Right cardiac atrium (tissue), 5 donors: ENCODE measurements around the gene DDI2. TPM values are rescaled to one million over a fixed set of nuclear protein-coding genes. Genes with fewer than 3 reads are reported as not detected.

Experiments used
- ATAC-seq, 2 donors: fragments of 200-7000 bp; cut with Tn5 transposase; one replicate each; pipeline versions ENCODE4 v1.8.0 to v1.9.1; 2020; ENCODE audit warnings: moderate library complexity in 2 of 2, mild to moderate bottlenecking in 1 of 2
- DNase-seq, 3 donors: peaks; one replicate each; pipeline ENCODE4 v3.0.0-alpha.2; 2020
- H3K27ac ChIP-seq: one replicate; pipeline ENCODE4 v1.5.1; 2013; ENCODE audit warnings: mild to moderate bottlenecking, low read length, control low read depth, moderate library complexity
- H3K27me3 ChIP-seq: one replicate; pipeline ENCODE4 v1.6.1; 2013; ENCODE audit not compliant: control insufficient read depth, insufficient read depth
- H3K4me1 ChIP-seq: one replicate; pipeline ENCODE4 v1.6.1; 2013; ENCODE audit warnings: low read length; ENCODE audit not compliant: control insufficient read depth, insufficient read depth
- H3K4me3 ChIP-seq: one replicate; pipeline ENCODE4 v1.5.1; 2013; ENCODE audit warnings: low read length, control low read depth
- H3K9me3 ChIP-seq: one replicate; pipeline ENCODE4 v1.6.1; 2013; ENCODE audit warnings: low read length; ENCODE audit not compliant: control insufficient read depth
- WGBS: extraction: QIAGEN DNeasy Blood & Tissue Kit; methylation state at CpG from one replicate; pipeline ENCODE4 v1.1.7; 2013; 5-methylcytosine and 5-hydroxymethylcytosine counted together
- intact Hi-C, 4 donors: fragments of 100-400 bp; cut with DNase I; formaldehyde crosslinking; loops; one replicate each; pipeline versions ENCODE4 v1.11.0 to v1.14.0; 2022 to 2023
- polyA plus RNA-seq: library from polyadenylated mRNA; stranded (reverse); fragments of 200-250 nt; gene quantifications from one replicate; pipeline ENCODE4 v1.2.3, GENCODE V29; 2013
- total RNA-seq, 4 donors: library from RNA; stranded (reverse); fragmentation: NEBNext Ultra II Directional; extraction: Animal tissue kit (Norgen Biotek cat#: 25700); gene quantifications; one replicate each; pipeline ENCODE4 v1.2.1, GENCODE V29; 2021
- donor health status: healthy with polysubstance abuse.
- donor health status: DM: no; HTN: yes; CAD: no.
- donor health status: DM: no; HTN: no; CAD: no.
- donor health status: DM: no; HTN: yes; CAD: no; lungs with severe emphysema.
- donor health status: DM: yes; HTN: yes; CAD: no.

Gene DDI2
- total and polyA plus RNA-seq, 5 donors: 9.8 to 27.0 (median 24.0) TPM

DNA sequence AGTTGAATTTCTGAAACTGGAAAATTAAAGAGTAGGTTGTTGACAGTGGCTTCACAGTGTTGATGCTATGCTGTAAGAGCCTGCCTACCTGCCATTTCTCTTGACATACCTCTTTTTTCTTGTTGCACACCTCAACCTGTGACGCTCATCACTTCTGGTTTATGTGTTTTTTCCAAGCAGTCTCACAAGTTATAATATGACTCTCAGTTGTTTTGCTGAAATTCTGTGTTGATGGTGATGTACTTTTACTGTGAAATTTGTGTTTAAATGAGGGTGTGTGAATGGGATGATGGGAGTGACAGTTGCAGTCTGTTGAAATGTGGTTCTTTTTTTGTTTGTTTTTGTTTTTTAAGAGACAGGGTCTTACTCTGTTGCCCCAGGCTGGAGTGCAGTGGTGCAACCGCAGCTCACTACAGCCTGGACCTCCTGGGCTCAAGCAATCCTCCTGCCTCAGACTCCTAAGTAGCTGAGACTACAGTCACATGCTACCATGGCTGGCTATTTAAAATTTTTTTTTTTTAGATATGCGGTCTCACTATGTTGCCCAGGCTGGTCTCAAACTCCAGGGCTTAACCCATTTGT lies 7.0 kb downstream of the DDI2 start:
- WGBS: 90% methylated on average over 3 of the region's 3 CpGs
- no peak for DNase-seq
- H3K27ac ChIP-seq: no peak overlapping the region
- H3K9me3 ChIP-seq: no peaks in the 10 kb centered on the region
- H3K27me3 ChIP-seq: no peaks in the 10 kb centered on the region
- no peak for ATAC-seq
- H3K4me3 ChIP-seq: no peak overlapping the region
- intact Hi-C loops: no loop called here
- H3K4me1 ChIP-seq: peaks cover 6% of the 10 kb centered on the region

DNA sequence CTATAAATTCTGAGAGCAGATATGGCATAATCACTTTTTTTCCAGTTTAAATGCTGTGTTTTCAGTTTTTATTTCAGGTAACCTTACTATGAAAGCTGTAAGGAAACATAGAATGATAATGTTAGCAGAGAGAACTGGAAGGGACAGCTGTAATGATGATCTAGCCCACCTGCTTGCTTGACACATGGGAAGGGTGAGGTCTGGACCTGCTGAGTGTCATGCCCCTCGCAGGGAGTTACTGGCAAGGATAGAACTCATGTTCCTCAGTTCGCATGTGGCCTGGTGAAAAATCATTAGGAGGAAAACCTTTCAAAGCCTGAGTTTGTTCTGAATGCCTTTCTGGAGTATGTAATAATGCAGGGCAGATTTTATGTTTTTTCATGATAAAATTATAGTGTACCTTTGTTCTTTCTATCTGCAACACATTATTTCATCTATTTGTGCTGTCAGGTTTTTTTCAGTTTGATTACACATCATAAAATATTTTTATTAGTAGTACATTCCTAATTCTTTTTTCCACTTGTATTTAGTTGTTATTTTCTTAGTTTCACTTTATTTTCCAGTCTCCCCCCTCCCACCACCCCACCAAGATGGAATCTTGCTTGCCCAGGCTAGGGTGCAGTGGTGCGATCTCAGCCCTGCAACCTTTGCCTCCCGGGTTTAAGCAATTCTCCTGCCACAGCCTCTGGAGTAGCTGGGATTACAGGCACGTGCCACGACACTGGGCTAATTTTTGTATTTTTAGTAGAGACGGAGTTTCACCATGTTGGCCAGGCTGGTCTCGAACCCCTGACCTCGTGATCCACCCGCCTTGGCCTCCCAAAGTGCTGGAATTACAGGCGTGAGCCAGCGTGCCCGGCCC lies 8.0 kb downstream of the DDI2 start:
- intact Hi-C loops: no loop called here
- H3K9me3 ChIP-seq: no peaks in the 10 kb centered on the region
- DNase-seq (no peak), ATAC-seq (no peak)
- no peak overlapping the region for H3K27ac ChIP-seq
- H3K4me1 ChIP-seq: peaks cover 6% of the 10 kb centered on the region
- H3K4me3 ChIP-seq: no peak overlapping the region
- WGBS: 73% methylated on average over 13 of the region's 13 CpGs
- H3K27me3 ChIP-seq: no peaks in the 10 kb centered on the region

DNA sequence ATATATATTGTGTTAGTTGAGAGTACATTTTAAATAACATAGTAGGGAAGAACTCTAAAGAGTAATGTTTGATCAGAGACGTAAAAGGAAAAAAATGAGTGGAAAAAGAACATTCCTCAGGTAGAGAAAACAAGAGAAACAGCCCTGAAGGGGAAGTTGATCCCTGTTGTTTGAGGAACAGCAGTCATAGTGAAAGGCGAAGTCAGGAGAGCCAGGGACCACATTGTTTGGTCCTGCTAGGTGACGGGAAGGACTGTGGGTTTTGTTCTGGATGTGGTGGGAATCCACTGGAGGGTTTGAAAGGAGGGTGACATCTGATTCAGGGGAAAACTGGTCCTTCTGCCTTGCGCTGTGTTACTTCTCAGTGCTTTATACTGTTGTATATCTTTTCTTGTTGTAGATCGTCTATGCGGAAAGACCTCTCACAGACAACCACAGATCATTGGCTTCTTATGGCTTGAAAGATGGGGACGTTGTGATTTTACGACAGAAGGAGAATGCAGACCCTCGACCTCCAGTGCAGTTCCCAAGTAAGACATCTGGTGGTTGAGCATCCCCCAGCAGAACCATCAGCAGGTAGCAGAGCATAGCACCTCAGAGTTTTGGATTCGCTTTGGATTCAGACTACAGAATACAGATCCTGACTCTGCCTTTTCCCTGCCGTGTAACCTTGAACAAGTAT lies 9.2 kb downstream of the DDI2 start:
- intact Hi-C loops: no loop called here
- peaks cover 6% of the 10 kb centered on the region for H3K4me1 ChIP-seq

DNA sequence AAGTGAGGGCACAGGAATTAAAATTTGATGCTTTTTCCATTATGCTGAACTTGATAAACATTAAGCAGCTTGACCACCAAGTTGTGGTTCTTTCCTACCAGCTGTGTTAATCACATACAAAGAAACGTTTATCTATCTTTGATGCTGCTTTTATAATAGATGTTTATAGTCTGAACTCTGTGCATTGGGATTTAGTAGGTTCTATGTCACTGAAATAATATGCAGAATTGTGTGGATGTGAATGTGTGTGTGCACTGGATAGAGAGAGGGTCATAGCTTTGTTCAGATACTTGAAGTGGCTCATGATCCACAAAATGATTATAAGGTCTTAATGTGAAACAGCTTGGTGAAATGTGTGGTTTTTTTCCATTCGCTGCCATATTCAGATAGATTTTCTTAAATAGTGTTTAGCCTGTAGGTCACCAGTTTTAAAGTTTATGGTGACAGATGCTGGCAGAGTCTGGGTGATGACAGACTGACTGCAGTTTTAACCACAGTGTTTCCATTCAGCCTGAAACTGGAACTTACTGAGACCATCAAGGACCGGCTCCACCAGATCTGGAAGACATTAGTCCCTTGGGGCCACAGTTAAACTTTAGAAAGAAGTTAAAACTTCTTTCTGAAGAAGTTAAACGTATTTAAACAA lies 10.2 kb downstream of the DDI2 start:
- DNase-seq (peak in 1 of 3 donors; percentile 25), ATAC-seq (peak; percentile 62 to 69)
- H3K4me3 ChIP-seq: no peak overlapping the region
- 29% methylated on average over 4 of the region's 4 CpGs for WGBS
- H3K9me3 ChIP-seq: no peaks in the 10 kb centered on the region
- H3K4me1 ChIP-seq: peaks cover 4% of the 10 kb centered on the region
- H3K27me3 ChIP-seq: no peaks in the 10 kb centered on the region
- no peak overlapping the region for H3K27ac ChIP-seq
- intact Hi-C loops: no loop called here

More for the DNA sequence above, 9.2 kb downstream of the DDI2 start:
- DNase-seq: no peak
- Histone ChIP-seq H3K4me3 (no peak overlapping the region), H3K27ac (no peak overlapping the region), H3K9me3 (no peaks in the 10 kb centered on the region), H3K27me3 (no peaks in the 10 kb centered on the region)
- WGBS: 88% methylated on average over 11 of the region's 11 CpGs
- ATAC-seq: no peak

DNA sequence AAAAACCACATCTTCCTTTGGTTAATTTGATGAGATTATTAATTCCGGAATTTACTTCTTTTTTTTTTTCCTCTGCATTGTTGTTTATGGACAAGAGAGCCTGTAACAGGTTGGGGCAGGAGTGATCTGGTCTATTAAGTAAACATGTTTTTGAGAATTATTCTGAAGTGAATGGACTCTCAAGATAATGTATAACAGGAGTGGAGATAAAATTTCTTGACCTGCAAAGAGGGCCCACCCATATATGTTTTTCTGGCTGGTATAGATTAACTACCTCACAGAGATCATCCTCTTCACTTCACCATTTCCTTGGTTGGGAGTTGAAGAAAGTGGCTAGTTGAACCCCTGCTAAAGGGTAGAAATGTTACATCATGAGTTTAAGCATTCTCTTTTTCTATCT lies 10.7 kb downstream of the DDI2 start:
- WGBS: 49% methylated on average over 1 of the region's 1 CpG
- Histone ChIP-seq H3K27ac (no peak overlapping the region), H3K9me3 (no peaks in the 10 kb centered on the region), H3K4me1 (peaks cover 4% of the 10 kb centered on the region), H3K4me3 (no peak overlapping the region), H3K27me3 (no peaks in the 10 kb centered on the region)
- intact Hi-C loops: no loop called here
- DNase-seq (no peak), ATAC-seq (no peak)

DNA sequence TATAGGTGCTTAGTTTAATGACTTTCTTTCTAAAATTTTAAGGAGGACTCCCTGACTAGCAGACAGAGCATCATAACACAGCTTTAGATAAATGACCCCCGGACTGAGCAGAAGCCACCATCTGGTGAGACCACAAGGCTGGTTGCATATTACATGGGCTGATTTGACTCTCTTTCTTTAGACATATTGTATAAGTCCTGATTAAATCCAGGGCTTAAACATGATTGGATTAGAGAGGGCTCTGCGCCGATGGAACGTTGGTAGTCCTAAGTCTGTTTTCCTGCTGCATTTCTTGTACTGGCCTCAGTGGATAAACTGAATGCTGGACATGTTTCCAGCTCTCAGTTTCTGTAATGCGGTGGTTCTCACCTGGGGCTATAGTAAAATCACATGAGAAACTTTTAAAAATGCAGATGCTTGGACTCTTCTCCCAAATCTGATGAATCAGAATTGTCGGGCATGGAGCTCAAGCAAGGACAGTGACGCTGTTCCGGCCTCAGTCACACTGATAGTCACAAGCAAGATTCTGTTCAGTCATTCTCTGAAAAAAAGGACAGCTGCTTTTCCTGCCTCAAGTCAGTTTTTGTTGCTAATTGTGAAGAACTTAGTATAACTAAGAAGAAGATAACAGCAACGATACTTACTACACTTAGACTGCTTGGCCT lies 16.6 kb downstream of the DDI2 start:
- Histone ChIP-seq H3K4me1 (no peaks in the 10 kb centered on the region), H3K27me3 (no peaks in the 10 kb centered on the region), H3K27ac (no peak overlapping the region), H3K4me3 (no peak overlapping the region), H3K9me3 (no peaks in the 10 kb centered on the region)
- 93% methylated on average over 9 of the region's 9 CpGs for whole genome bisulfite sequencing
- intact Hi-C loops: no loop called here
- no peak for DNase-seq
- no peak for ATAC-seq

DNA sequence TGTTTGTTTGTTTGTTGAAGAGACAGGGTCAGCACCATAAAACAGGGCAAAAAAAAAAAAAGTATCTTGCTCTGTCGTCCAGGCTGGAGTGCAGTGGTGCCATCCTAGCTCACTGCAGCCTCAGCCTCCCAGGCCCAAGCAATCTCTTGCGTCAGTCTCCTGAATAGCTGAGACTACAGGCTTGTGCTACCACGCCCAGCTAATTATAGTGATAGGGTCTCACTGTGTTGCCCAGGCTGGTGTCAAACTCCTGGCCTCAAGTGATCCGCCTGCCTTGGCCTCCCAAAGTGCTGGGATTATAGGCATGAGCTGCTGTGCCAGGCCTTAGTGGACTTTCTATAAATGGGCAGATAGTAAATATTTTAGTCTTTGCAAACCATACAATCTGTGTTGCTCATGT lies 19.2 kb downstream of the DDI2 start:
- 95% methylated on average over 4 of the region's 4 CpGs for WGBS
- ATAC-seq (no peak), DNase-seq (no peak)
- no peaks in the 10 kb centered on the region for H3K4me1 ChIP-seq
- no peak overlapping the region for H3K4me3 ChIP-seq
- intact Hi-C loops: no loop called here
- H3K27me3 ChIP-seq: no peaks in the 10 kb centered on the region
- no peak overlapping the region for H3K27ac ChIP-seq
- no peaks in the 10 kb centered on the region for H3K9me3 ChIP-seq

DNA sequence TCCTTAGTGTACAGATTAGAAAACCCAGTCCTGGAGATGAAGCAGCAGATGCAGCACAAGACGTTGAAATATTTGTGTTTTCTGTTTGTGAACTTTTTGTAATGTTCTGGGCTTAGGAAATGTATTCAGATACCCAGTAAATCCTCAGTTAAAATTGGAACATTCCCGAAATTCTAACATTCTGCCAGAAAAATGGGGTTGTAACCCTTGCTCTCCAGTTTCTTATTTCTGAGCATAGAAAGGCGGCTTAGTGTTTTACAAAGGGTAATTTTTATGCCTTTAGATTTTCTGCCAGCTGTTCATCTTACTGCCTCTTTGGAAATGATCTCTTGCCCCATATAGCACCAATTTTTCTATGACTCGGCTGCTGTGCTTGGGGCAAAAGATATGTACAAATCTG lies 20.6 kb downstream of the DDI2 start:
- Histone ChIP-seq H3K9me3 (no peaks in the 10 kb centered on the region), H3K27me3 (no peaks in the 10 kb centered on the region), H3K4me1 (no peaks in the 10 kb centered on the region), H3K4me3 (no peak overlapping the region), H3K27ac (no peak overlapping the region)
- DNase-seq (no peak), ATAC-seq (no peak)
- intact Hi-C loops: no loop called here
- 75% methylated on average over 4 of the region's 4 CpGs for WGBS

DNA sequence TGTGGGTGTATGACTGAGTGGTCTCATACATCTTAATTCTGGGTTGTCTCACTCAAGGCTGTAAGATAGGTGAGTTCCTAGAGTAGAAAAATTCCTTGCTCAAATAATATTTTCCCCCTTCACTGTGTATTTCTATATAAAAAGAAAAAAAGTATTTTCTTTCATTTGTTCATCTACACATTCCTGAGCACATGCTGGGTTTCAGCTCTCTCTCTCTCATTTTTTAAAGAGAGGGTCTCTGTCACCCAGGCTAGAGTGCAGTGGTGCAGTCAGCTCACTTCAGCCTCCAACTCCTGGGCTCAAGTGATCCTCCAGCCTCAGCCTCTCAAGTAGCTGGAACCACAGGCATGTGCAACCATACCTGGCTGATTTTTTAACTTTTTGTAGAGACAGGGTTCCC lies 22.0 kb downstream of the DDI2 start:
- no peak overlapping the region for H3K4me3 ChIP-seq
- no peak for DNase-seq
- no peaks in the 10 kb centered on the region for H3K27me3 ChIP-seq
- intact Hi-C loops: no loop called here
- no peaks in the 10 kb centered on the region for H3K9me3 ChIP-seq
- no peak for ATAC-seq
- H3K27ac ChIP-seq: no peak overlapping the region
- no peaks in the 10 kb centered on the region for H3K4me1 ChIP-seq

DNA sequence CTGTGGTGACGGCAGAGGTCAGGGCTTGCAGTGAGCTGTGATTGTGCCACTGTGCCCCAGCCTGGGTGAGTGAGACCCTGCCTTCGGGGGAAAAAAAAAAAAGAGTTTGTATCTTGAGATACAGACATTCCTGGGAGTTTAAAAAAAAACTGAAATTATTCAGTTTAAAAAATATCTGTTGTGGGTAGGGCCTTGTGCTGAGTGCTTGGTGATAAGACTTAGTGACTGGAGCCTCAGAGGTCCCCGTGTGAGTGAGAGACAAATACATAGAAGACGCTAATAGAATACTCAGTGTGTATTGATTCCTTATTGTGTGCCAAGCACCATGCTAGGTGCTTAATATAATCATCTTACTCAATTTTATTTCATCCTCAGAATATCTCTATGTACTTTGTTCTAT lies 22.7 kb downstream of the DDI2 start:
- WGBS: 85% methylated on average over 4 of the region's 4 CpGs
- intact Hi-C loops: no loop called here

More for the DNA sequence above, 22.7 kb downstream of the DDI2 start:
- Histone ChIP-seq H3K9me3 (no peaks in the 10 kb centered on the region), H3K27ac (no peak overlapping the region), H3K4me3 (no peak overlapping the region), H3K27me3 (no peaks in the 10 kb centered on the region), H3K4me1 (no peaks in the 10 kb centered on the region)
- ATAC-seq: no peak
- DNase-seq: no peak
